ENCODE results near the gene OR2A12.

Gene OR2A12

DNA sequence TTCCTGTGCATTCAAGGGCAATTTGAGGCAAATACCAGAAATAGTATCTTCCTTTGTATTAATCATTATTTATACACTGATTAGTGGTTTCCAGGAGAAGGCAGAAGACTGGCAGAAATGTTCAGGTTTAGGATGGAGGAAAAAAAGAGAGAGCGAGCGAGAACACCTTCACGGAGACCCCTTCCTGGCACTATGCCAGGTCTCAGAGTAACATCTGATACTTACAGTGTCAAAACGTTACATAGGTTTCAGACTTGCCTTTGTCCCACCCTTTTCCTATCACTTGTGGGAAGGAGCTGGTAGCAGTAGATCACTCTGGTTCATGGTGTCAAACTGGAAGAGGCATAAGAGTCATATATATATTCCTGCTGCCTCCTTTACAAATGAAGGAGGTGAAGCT is 652 bp downstream of the OR2A12 start:
- H3K4me3 ChIP-seq (ENCODE audit: low read depth, low read length), result no peak overlapping the region
- no peak for TF ChIP-seq CTCF (IDR thresholded peaks at IDR 0.05; ENCODE audit: insufficient read depth, low read depth, low read length, missing control alignments)
- no peak for DNase-seq (ENCODE audit: low read depth)

GRCh38 chr7:144087230-144087629 is 1.2 kb downstream of the OR2A12 start:
- no peak for TF ChIP-seq CTCF (IDR thresholded peaks at IDR 0.05; ENCODE audit: insufficient read depth, low read depth, low read length, missing control alignments)
- H3K4me3 ChIP-seq (ENCODE audit: low read depth, low read length), result no peak overlapping the region
- no peak for DNase-seq (ENCODE audit: low read depth)

DNA sequence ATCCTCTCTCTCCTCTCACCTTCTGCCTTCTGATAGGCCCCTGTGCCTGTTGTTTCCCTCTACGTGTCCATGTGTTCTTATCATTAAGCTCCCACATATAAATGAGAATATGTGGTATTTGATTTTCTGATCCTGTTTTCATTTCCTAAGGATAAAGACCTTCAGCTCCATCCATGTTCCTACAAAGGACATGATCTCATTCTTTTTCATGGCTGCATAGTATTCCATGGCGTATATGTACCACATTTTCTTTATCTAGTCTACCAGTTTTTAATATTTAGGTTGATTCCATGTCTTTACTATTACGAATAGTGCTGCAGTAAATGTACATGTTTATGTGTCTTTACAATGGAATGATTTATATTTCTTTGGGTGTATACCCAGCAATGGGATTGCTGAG is 4.6 kb downstream of the OR2A12 start:
- H3K4me3 ChIP-seq (ENCODE audit: low read depth, low read length), result no peak overlapping the region
- TF ChIP-seq CTCF (IDR thresholded peaks at IDR 0.05; ENCODE audit: insufficient read depth, low read depth, low read length, missing control alignments), result no peak
- DNase-seq (ENCODE audit: low read depth), result no peak

GRCh38 chr7:144098776-144099175 is 12.7 kb downstream of the OR2A12 start:
- TF ChIP-seq CTCF (IDR thresholded peaks at IDR 0.05; ENCODE audit: insufficient read depth, low read depth, low read length, missing control alignments), result no peak
- DNase-seq (ENCODE audit: low read depth), result no peak
- no peak overlapping the region for H3K4me3 ChIP-seq (ENCODE audit: low read depth, low read length)

DNA sequence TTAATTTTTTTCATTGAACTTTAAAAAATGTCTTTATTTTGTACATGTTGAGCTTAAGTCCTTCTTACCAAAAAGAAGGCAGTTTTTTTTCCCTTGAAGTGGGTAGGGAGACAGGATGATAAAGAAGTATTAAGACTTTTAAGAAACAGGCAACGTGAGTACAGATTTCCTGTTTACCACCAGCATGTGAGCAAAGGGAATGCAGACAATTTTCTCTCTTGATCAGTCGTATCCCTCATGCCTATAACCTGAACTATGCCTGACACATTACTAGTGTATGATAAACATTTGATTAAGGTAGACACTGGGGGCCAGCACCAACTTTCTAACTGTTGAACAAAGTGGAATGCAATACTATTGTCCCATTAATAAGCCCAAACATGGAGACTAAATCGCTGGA is 14.5 kb downstream of the OR2A12 start:
- H3K4me3 ChIP-seq (ENCODE audit: low read depth, low read length), result no peak overlapping the region
- DNase-seq (ENCODE audit: low read depth), result no peak
- TF ChIP-seq CTCF (IDR thresholded peaks at IDR 0.05; ENCODE audit: insufficient read depth, low read depth, low read length, missing control alignments), result no peak

DNA sequence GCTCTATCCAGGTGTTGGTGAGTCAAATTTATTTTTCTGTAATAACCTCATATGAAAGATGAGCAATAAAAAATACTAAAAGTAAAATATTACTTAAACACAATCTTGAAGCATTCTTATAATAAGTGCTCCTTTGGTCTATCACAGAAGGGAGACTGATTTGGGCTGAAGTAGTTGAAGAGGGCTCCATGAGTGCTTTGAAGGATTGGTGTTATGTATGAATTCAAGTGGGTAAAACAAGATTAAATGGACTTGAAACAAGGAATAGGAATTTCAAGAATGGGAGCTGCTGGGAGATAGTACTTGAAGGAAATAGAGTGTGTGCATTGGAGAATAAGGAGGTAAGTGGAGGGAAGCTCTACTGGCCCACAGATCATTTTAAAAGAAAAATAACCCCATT is 16.0 kb downstream of the OR2A12 start:
- no peak for TF ChIP-seq CTCF (IDR thresholded peaks at IDR 0.05; ENCODE audit: insufficient read depth, low read depth, low read length, missing control alignments)
- H3K4me3 ChIP-seq (ENCODE audit: low read depth, low read length), result no peak overlapping the region
- no peak for DNase-seq (ENCODE audit: low read depth)

DNA sequence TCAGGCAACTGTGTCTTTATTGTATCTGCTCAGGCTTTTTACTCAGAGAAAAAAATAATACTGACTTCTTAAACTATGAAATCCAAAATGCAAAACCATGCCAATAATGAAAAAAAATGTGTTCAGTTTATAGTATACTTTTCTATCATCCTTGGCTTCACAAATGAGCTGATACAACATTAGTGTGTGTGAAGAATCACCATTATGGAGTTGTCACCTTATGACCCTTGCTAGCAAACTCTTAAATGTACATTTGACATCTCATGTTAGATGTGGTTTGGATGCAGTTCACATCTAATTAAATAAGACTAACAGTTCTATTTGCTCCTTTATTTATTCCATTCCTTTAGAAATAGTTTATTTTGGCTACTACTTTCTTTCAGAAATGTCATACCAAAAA is 19.1 kb downstream of the OR2A12 start:
- TF ChIP-seq CTCF (IDR thresholded peaks at IDR 0.05; ENCODE audit: insufficient read depth, low read depth, low read length, missing control alignments), result no peak
- no peak for DNase-seq (ENCODE audit: low read depth)

More for the DNA sequence above, 19.1 kb downstream of the OR2A12 start:
- H3K4me3 ChIP-seq (ENCODE audit: low read depth, low read length), result no peak overlapping the region

Data from GM12865 (cell line).